Large intestine (tissue), 3 donors: ENCODE data around the gene TCFL5. TPM values are rescaled to one million over a fixed set of nuclear protein-coding genes. Genes with fewer than 3 reads are reported as not detected.

Experiments used
- DNase-seq, 2 donors: peaks; one replicate each; pipeline versions ENCODE4 v3.0.0 to v3.0.0-alpha.2; 2013
- H3K27ac ChIP-seq: one replicate; pipeline ENCODE4 v1.5.1; 2013; ENCODE audit warnings: low read length
- H3K27me3 ChIP-seq: 2 replicates; pipeline ENCODE4 v1.6.1; 2013; ENCODE audit warnings: low read length; ENCODE audit not compliant: control insufficient read depth, insufficient read depth
- H3K36me3 ChIP-seq: 2 replicates; pipeline ENCODE4 v1.6.1; 2013; ENCODE audit warnings: low read length; ENCODE audit not compliant: control insufficient read depth, insufficient read depth
- H3K4me1 ChIP-seq: one replicate; pipeline ENCODE4 v1.6.1; 2013; ENCODE audit warnings: low read length; ENCODE audit not compliant: control insufficient read depth, insufficient read depth
- H3K4me3 ChIP-seq: one replicate; pipeline ENCODE4 v1.5.1; 2013; ENCODE audit warnings: low read length
- H3K9me3 ChIP-seq: one replicate; pipeline ENCODE4 v1.6.1; 2013; ENCODE audit warnings: mild to moderate bottlenecking, low read depth, low read length, moderate library complexity; ENCODE audit not compliant: control insufficient read depth
- WGBS: methylation state at CpG from one replicate; pipeline ENCODE4 v1.1.5; 2013; ENCODE audit warnings: low lambda C conversion rate; ENCODE audit not compliant: insufficient coverage; 5-methylcytosine and 5-hydroxymethylcytosine counted together
- polyA plus RNA-seq: library from polyadenylated mRNA; unstranded; fragments of 120-200 nt; gene quantifications from one replicate; pipeline ENCODE4 v1.2.1, GENCODE V29; 2013

The TCFL5 gene
- polyA plus RNA-seq, 1 donor: 6.8 TPM

GRCh38 chr20:62800314-62801259, 61.0 kb downstream of the TCFL5 start:
- H3K27ac ChIP-seq: no peak overlapping the region
- H3K4me3 ChIP-seq: no peak overlapping the region
- H3K9me3 ChIP-seq: no peaks in the 10 kb centered on the region
- peaks cover 39% of the 10 kb centered on the region for H3K36me3 ChIP-seq
- WGBS: 100% methylated on average over 2 of the region's 26 CpGs
- H3K27me3 ChIP-seq: no peaks in the 10 kb centered on the region
- no peak for DNase-seq
- H3K4me1 ChIP-seq: peaks cover 18% of the 10 kb centered on the region

DNA sequence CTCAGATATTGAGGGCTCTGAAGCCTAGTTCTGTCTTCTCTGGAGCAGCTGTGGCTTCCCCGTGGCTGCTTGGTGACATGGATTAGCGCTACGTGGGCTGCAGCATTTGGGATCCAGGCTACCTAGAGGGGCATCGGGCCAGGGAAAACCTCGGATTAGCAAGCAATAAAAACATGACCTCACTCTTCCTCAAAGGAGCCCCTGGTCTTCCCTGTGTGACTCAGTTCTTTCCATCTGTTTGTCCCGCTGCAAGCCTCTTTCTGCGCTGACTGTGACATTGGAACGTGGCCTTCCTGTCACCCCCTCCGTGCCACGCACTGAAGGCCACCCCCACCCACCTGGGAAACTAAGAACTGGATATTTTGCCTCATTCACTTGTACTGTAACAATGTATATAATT, 61.7 kb downstream of the TCFL5 start:
- peaks cover 39% of the 10 kb centered on the region for H3K36me3 ChIP-seq
- DNase-seq: no peak
- H3K4me3 ChIP-seq: no peak overlapping the region
- peaks cover 21% of the 10 kb centered on the region for H3K4me1 ChIP-seq
- WGBS: no CpG with 5 or more reads among the region's 10 CpGs
- H3K27me3 ChIP-seq: no peaks in the 10 kb centered on the region
- H3K9me3 ChIP-seq: no peaks in the 10 kb centered on the region
- no peak overlapping the region for H3K27ac ChIP-seq

GRCh38 chr20:62799459-62799858, 62.2 kb downstream of the TCFL5 start:
- Histone ChIP-seq H3K4me3 (no peak overlapping the region), H3K27me3 (no peaks in the 10 kb centered on the region), H3K9me3 (no peaks in the 10 kb centered on the region), H3K4me1 (peaks cover 25% of the 10 kb centered on the region), H3K27ac (no peak overlapping the region), H3K36me3 (peaks cover 39% of the 10 kb centered on the region)
- WGBS: no CpG with 5 or more reads among the region's 19 CpGs
- DNase-seq: no peak

GRCh38 chr20:62799036-62799435, 62.6 kb downstream of the TCFL5 start:
- WGBS: no CpG with 5 or more reads among the region's 8 CpGs

DNA sequence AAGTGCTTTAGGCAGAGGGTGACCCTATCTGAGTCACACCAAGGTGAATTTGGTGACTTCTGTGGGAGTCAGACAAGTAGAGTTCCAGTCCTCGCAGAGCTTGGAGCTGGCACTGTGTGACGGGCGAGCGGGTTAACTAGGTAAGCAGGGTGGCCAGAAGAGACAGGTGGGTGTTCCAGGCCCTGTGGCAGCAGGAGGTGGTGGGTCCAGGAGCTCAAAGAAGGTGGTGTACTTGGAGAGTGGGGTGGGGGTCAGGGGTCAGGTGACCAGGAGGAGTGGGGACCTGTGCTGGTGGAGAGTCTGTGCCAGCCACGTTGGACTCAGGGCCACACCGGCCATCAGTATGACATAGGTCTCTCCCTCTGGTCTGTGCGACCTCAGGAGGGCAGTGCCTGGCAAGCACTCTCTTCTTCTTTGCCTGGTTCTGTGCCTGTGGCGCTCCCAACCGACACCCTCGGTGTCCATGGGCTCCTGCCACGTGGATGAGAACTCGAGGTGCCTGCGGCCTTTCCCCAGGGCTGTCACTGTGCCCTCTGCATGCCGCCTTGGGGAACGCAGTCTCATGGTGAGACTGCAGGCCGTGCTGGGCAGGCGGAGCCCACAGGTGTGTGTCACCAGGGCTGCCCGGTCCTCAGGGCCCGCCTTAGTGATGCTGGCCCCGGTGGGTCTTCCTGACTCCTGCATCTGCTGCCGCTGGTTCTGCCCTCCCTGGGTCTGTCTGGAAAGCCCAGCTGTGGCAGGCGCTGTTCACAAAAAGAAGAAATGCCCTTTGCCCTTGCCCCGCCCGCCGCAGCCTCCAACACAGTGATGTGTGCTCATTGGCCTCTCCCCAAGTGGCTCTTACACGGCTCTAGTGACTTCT, 63.7 kb downstream of the TCFL5 start:
- Histone ChIP-seq H3K4me1 (peaks cover 34% of the 10 kb centered on the region), H3K27me3 (no peaks in the 10 kb centered on the region), H3K27ac (peak overlapping the region; percentile 74), H3K4me3 (peak overlapping the region; percentile 6), H3K9me3 (no peaks in the 10 kb centered on the region), H3K36me3 (peaks cover 39% of the 10 kb centered on the region)
- DNase-seq: peak; percentile 35 to 78
- 79% methylated on average over 5 of the region's 26 CpGs for WGBS

More at GRCh38 chr20:62799036-62799435, 62.6 kb downstream of the TCFL5 start:
- Histone ChIP-seq H3K9me3 (no peaks in the 10 kb centered on the region), H3K4me1 (peaks cover 25% of the 10 kb centered on the region), H3K27ac (no peak overlapping the region), H3K27me3 (no peaks in the 10 kb centered on the region), H3K36me3 (peaks cover 39% of the 10 kb centered on the region), H3K4me3 (no peak overlapping the region)
- DNase-seq: no peak

DNA sequence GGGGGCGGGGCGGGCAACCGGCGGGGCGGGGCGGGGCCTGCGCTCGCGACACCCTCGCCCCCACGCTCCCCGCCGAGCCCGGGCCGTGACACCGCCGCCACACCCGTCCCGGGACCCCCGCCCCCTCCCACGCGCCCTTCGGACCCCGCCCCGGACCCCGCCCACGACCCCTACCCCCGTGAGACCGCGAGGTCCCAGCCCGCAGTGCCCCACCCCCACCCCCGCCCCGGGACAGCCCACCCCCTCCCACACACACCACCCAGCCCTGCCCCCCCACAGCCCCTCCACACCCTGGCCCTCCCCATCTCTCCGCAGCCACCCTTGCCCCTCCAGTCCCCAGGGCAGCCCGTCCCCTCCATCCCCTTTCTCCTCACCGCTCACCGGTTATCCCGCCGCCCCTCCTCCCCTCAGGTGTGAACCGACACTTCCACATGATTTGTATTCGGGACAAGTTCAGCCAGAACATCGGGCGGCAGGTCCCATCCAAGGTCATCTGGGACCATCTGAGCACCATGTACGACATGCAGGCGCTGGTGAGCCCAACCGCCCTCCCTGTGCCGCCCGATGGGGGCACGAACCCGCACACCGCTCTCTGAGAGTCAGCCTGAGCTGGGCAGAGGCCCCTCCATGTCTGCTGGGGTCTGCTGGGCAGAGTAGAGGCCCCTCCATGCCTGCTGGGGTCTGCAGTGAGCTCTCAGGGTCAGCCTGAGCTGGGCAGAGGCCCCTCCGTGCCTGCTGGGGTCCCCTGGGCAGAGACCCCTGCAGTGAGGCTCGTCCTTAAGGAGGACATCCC, 64.7 kb downstream of the TCFL5 start:
- Histone ChIP-seq H3K4me3 (peak overlapping the region; percentile 41), H3K4me1 (peaks cover 34% of the 10 kb centered on the region), H3K27me3 (no peaks in the 10 kb centered on the region), H3K27ac (no peak overlapping the region), H3K36me3 (peaks cover 39% of the 10 kb centered on the region), H3K9me3 (no peaks in the 10 kb centered on the region)
- no peak for DNase-seq
- WGBS: no CpG with 5 or more reads among the region's 53 CpGs

GRCh38 chr20:62795023-62795761, 66.4 kb downstream of the TCFL5 start:
- WGBS: 0% methylated on average over 4 of the region's 68 CpGs
- peak; percentile 52 to 72 for DNase-seq
- H3K4me1 ChIP-seq: peaks cover 37% of the 10 kb centered on the region
- H3K36me3 ChIP-seq: peaks cover 25% of the 10 kb centered on the region
- H3K9me3 ChIP-seq: no peaks in the 10 kb centered on the region
- peak overlapping the region; percentile 89 for H3K27ac ChIP-seq
- H3K4me3 ChIP-seq: peak overlapping the region; percentile 71
- no peaks in the 10 kb centered on the region for H3K27me3 ChIP-seq

DNA sequence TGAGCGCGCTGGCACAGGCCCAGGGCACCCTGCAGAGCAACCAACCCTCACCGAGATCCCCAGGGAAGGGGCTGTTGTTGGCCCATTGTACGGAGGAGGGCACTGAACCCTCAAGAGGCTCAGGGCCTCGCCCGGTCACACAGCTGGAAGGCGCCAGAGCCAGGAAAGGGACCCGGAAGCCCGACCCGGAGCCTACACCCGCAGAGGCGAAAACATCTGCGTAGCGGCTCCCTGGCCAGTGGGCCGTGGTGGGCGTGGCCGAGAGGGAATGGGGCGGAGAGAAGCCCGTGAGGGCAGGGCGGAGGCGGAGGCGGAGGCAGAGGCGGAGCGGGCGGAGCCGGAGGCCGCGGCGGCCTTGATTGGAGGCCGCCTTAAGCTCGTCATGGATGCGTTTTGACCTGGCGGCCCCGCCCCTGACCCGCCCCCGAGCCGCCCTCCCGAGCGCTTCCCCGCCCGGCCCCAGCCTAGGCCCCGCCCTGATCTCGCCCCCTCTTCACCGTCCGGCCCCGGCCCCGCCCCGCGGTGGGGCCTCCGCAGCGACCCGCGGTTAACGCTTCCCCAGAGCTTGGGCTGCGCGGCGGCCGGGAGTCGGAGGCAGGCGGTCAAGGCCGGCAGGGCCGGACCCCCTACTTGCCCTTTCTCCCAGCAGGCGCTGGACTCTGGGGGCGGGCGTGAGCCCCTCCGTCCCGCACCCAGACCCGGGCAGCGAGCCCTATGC, 67.5 kb downstream of the TCFL5 start:
- Histone ChIP-seq H3K27me3 (no peaks in the 10 kb centered on the region), H3K27ac (peak overlapping the region; percentile 89), H3K4me3 (peak overlapping the region; percentile 71), H3K36me3 (peaks cover 16% of the 10 kb centered on the region), H3K9me3 (no peaks in the 10 kb centered on the region), H3K4me1 (peaks cover 37% of the 10 kb centered on the region)
- DNase-seq: peak; percentile 95 to 96
- no CpG with 5 or more reads among the region's 69 CpGs for WGBS

DNA sequence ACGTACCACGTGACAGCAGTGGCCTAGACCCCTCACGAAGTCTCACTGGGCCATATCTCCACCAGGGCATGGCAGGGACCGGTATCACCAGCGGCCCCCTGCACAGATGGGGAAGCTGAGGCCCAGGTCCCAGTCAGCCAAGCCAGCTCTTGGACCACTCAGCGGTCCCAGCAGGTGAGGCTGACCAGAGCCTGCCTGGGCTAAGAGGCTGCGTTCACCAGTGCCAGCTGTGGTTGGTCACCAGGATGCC, 67.9 kb downstream of the TCFL5 start:
- Histone ChIP-seq H3K4me1 (peaks cover 37% of the 10 kb centered on the region), H3K36me3 (peaks cover 11% of the 10 kb centered on the region), H3K27me3 (no peaks in the 10 kb centered on the region), H3K9me3 (no peaks in the 10 kb centered on the region), H3K27ac (peak overlapping the region; percentile 65), H3K4me3 (peak overlapping the region; percentile 47)
- WGBS: no CpG with 5 or more reads among the region's 7 CpGs
- no peak for DNase-seq
